ENCODE measurements around the gene HLA-DQB1. TPM values are rescaled to one million over a fixed set of nuclear protein-coding genes. Genes with fewer than 3 reads are reported as not detected.

Gene HLA-DQB1
- total RNA-seq, 1 experiment from 2014 or later = 2.1 TPM

GRCh38 chr6:32668226-32668747 lies 1.8 kb upstream of the HLA-DQB1 start:
- RAD21 ChIA-PET (ENCODE audit: low non-redundant PET in 1 of 2, low total read pairs in 2 of 2, uncharacterized antibody in 2 of 2, unreplicated experiment in 2 of 2) = no interaction called here
- Histone ChIP-seq H2AFZ (ENCODE audit: low read depth, low read length, poor library complexity, severe bottlenecking) (no peak overlapping the region), H3K9me3 (ENCODE audit: control insufficient read depth in 1 of 2, insufficient read depth in 1 of 2, low read depth in 1 of 2, low read length in 2 of 2) (no peaks in the 10 kb centered on the region), H3K9me2 (ENCODE audit: insufficient read depth) (no peaks in the 10 kb centered on the region), H3K36me3 (ENCODE audit: control insufficient read depth in 1 of 2, insufficient read depth in 2 of 2, low read length in 2 of 2) (no peaks in the 10 kb centered on the region), H3K9ac (ENCODE audit: low read length) (no peak overlapping the region), H3K27me3 (ENCODE audit: insufficient read depth, low read length) (no peaks in the 10 kb centered on the region), H3K4me2 (ENCODE audit: low read length) (no peak overlapping the region), H3K27ac (ENCODE audit: low read depth, low read length) (no peak overlapping the region), H3K79me2 (ENCODE audit: insufficient read depth, low read length) (no peaks in the 10 kb centered on the region), H3K4me1 (ENCODE audit: control insufficient read depth in 1 of 2, insufficient read depth in 2 of 2, low read length in 2 of 2) (no peaks in the 10 kb centered on the region), H4K20me1 (ENCODE audit: insufficient read depth) (no peaks in the 10 kb centered on the region), H3K4me3 (replicated peaks in 1 of 2; ENCODE audit: low read depth in 1 of 2, low read length in 2 of 2) (no peak overlapping the region)
- POLR2A ChIA-PET = no interaction called here
- CTCF ChIA-PET = interaction anchor here (1.3 kb wide), 1 partner anchor 24 kb away, joined by 3 read pairs; no protein-coding TSS in a partner anchor
- ATAC-seq (no peak), DNase-seq (ENCODE audit: low read depth, low spot score) (peak; percentile 41)
- intact Hi-C loops (cut with micrococcal nuclease) = no loop called here
- TF ChIP-seq EZH2 (IDR thresholded peaks at IDR 0.05) (no peak), JUND (IDR thresholded peaks at IDR 0.05) (no peak), CBX3 (IDR thresholded peaks at IDR 0.05; ENCODE audit: low read depth) (no peak)
- no TSS peak for BruUV-seq (replicated peaks)

GRCh38 chr6:32665661-32666060 lies 796 bp downstream of the HLA-DQB1 start:
- H3K79me2 ChIP-seq (ENCODE audit: insufficient read depth, low read length) = no peaks in the 10 kb centered on the region
- CTCF ChIA-PET = no interaction called here
- no peaks in the 10 kb centered on the region for H3K36me3 ChIP-seq (ENCODE audit: control insufficient read depth in 1 of 2, insufficient read depth in 2 of 2, low read length in 2 of 2)
- no peaks in the 10 kb centered on the region for H3K4me1 ChIP-seq (ENCODE audit: control insufficient read depth in 1 of 2, insufficient read depth in 2 of 2, low read length in 2 of 2)
- H3K4me3 ChIP-seq (replicated peaks in 1 of 2; ENCODE audit: low read depth in 1 of 2, low read length in 2 of 2) = no peak overlapping the region
- DNase-seq (ENCODE audit: low read depth, low spot score) = no peak
- H4K20me1 ChIP-seq (ENCODE audit: insufficient read depth) = no peaks in the 10 kb centered on the region
- H3K9me3 ChIP-seq (ENCODE audit: control insufficient read depth in 1 of 2, insufficient read depth in 1 of 2, low read depth in 1 of 2, low read length in 2 of 2) = no peaks in the 10 kb centered on the region
- H3K9me2 ChIP-seq (ENCODE audit: insufficient read depth) = no peaks in the 10 kb centered on the region
- H3K27me3 ChIP-seq (ENCODE audit: insufficient read depth, low read length) = no peaks in the 10 kb centered on the region
- ATAC-seq = no peak
- intact Hi-C loops (cut with micrococcal nuclease) = no loop called here
- POLR2A ChIA-PET = no interaction called here
- BruUV-seq (replicated peaks) = no TSS peak
- no peak overlapping the region for H3K9ac ChIP-seq (ENCODE audit: low read length)
- peak overlapping the region; percentile 71; the same call in 1 of the 2 replicates for H3K4me2 ChIP-seq (ENCODE audit: low read length)
- TF ChIP-seq SIN3A (IDR thresholded peaks at IDR 0.05; ENCODE audit: low read depth) = no peak
- no peak for TF ChIP-seq ZFX (IDR thresholded peaks at IDR 0.05)
- no peak for TF ChIP-seq YY1 (IDR thresholded peaks at IDR 0.05; ENCODE audit: extremely low read depth, insufficient replicate concordance, low read depth, low read length)
- no peak for TF ChIP-seq EZH2 (IDR thresholded peaks at IDR 0.05)
- TF ChIP-seq CTCF (IDR thresholded peaks at IDR 0.05 in 2 of 3, conservative IDR thresholded peaks at IDR 0.05 in 1 of 3; ENCODE audit: borderline replicate concordance in 1 of 3, insufficient read depth in 1 of 3, low read depth in 2 of 3, low read length in 2 of 3) = no peak
- no peak for TF ChIP-seq JUND (IDR thresholded peaks at IDR 0.05)
- no peak for TF ChIP-seq EZH2phosphoT487 (IDR thresholded peaks at IDR 0.05; ENCODE audit: borderline replicate concordance)
- H2AFZ ChIP-seq (ENCODE audit: low read depth, low read length, poor library complexity, severe bottlenecking) = no peak overlapping the region
- H3K27ac ChIP-seq (ENCODE audit: low read depth, low read length) = no peak overlapping the region
- RAD21 ChIA-PET (ENCODE audit: low non-redundant PET in 1 of 2, low total read pairs in 2 of 2, uncharacterized antibody in 2 of 2, unreplicated experiment in 2 of 2) = no interaction called here

Data from HCT116 (cell line).